H1 (cell line): ENCODE measurements around the gene TMEM97. TPM values are rescaled to one million over a fixed set of nuclear protein-coding genes. Genes with fewer than 3 reads are reported as not detected.

ENCODE experiments used
- CTCF ChIA-PET: fragments of 300-600 bp; sonication (Branson Sonifier 250); formaldehyde crosslinking; loops from one replicate; lab custom pipeline; 2021; ENCODE audit not compliant: partially characterized antibody; lab: Charles Lee
- POLR2A ChIA-PET: fragments of 300-600 bp; sonication (Branson Sonifier 250); formaldehyde crosslinking; loops from one replicate; lab custom pipeline; 2021; ENCODE audit warnings: inconsistent platforms; ENCODE audit not compliant: partially characterized antibody; lab: Charles Lee
- DNase-seq, 2 experiments: peaks; one replicate each; pipeline versions ENCODE4 v3.0.0 to v3.0.0-alpha.2; 2010 to 2022; ENCODE audit warnings: low spot score in 2 of 2, low read depth in 1 of 2, mixed read lengths in 1 of 2
- FAIRE-seq: peaks from 2 replicates; lab custom pipeline; 2011; peaks lifted over from hg19 to GRCh38; lab: Jason Lieb, UNC
- H2AFZ ChIP-seq: 2 replicates; pipeline ENCODE4 v1.8.1; 2012; ENCODE audit warnings: low read length, inconsistent platforms
- H2AK5ac ChIP-seq: 2 replicates; pipeline ENCODE4 v1.6.1; 2013; ENCODE audit warnings: low read depth, low read length
- H2BK120ac ChIP-seq: replicated peaks from 2 replicates; pipeline ENCODE3; 2013; ENCODE audit warnings: low read depth, low read length, inconsistent platforms
- H2BK12ac ChIP-seq: 2 replicates; pipeline ENCODE4 v1.6.1; 2013; ENCODE audit warnings: low read depth, low read length
- H2BK15ac ChIP-seq: 2 replicates; pipeline ENCODE4 v1.6.1; 2013; ENCODE audit warnings: low read length
- H2BK20ac ChIP-seq: 2 replicates; pipeline ENCODE4 v1.6.1; 2013; ENCODE audit warnings: low read length
- H2BK5ac ChIP-seq: 2 replicates; pipeline ENCODE4 v1.6.1; 2013; ENCODE audit warnings: low read depth, low read length
- H3K14ac ChIP-seq: 2 replicates; pipeline ENCODE4 v1.6.1; 2013; ENCODE audit warnings: inconsistent platforms; ENCODE audit not compliant: insufficient read length
- H3K18ac ChIP-seq: 2 replicates; pipeline ENCODE4 v1.6.1; 2013; ENCODE audit warnings: low read length; ENCODE audit errors: extremely low read depth
- H3K23ac ChIP-seq: 2 replicates; pipeline ENCODE4 v1.6.1; 2013; ENCODE audit warnings: inconsistent platforms; ENCODE audit not compliant: insufficient read length
- H3K23me2 ChIP-seq: 2 replicates; pipeline ENCODE4 v1.6.1; 2013; ENCODE audit warnings: low read depth, low read length
- H3K27ac ChIP-seq: 2 replicates; pipeline ENCODE4 v1.6.1; 2011; ENCODE audit warnings: low read depth, low read length, inconsistent platforms
- H3K27me3 ChIP-seq, 4 experiments: replicated peaks in 1 of 4; 1 replicate in 1 of 4; 2 replicates in 3 of 4; pipeline versions ENCODE4 v1.6.1 to v1.8.1; 2011 to 2013; ENCODE audit warnings: low read length in 3 of 4, mild to moderate bottlenecking in 3 of 4, inconsistent platforms in 2 of 4, mixed read lengths in 2 of 4, moderate library complexity in 1 of 4; ENCODE audit not compliant: control insufficient read depth in 3 of 4, insufficient read depth in 3 of 4; ENCODE audit errors: extremely low read depth in 1 of 4
- H3K36me3 ChIP-seq, 4 experiments: 2 replicates each; pipeline versions ENCODE4 v1.6.1 to v1.8.1; 2011 to 2013; ENCODE audit warnings: mild to moderate bottlenecking in 4 of 4, low read length in 3 of 4, moderate library complexity in 2 of 4, control low read depth in 1 of 4, inconsistent platforms in 1 of 4; ENCODE audit not compliant: insufficient read depth in 4 of 4, control insufficient read depth in 2 of 4
- H3K4ac ChIP-seq: replicated peaks from 2 replicates; pipeline ENCODE3; 2013; ENCODE audit warnings: low read length, low read depth, mixed read lengths, inconsistent platforms; ENCODE audit not compliant: insufficient read length
- H3K4me1 ChIP-seq, 4 experiments: replicated peaks in 1 of 4; 1 replicate in 1 of 4; 2 replicates in 3 of 4; pipeline versions ENCODE4 v1.6.1 to v1.8.1; 2011 to 2013; ENCODE audit warnings: low read length in 3 of 4, inconsistent platforms in 2 of 4, mixed read lengths in 1 of 4; ENCODE audit not compliant: insufficient read depth in 4 of 4, control insufficient read depth in 3 of 4
- H3K4me2 ChIP-seq, 2 experiments: 2 replicates each; pipeline versions ENCODE4 v1.6.1 to v1.8.1; 2011 to 2013; ENCODE audit warnings: low read depth in 2 of 2, low read length in 2 of 2, control low read depth in 1 of 2, inconsistent platforms in 1 of 2, mild to moderate bottlenecking in 1 of 2; ENCODE audit not compliant: insufficient read depth in 1 of 2
- H3K4me3 ChIP-seq, 4 experiments: fragments of 200-600, 300-600 bp in 1 of 4; sonication (generic), shearing (Covaris generic), sonication (Bioruptor Twin) in 1 of 4; 2 replicates each; pipeline versions ENCODE4 v1.5.1 to v1.8.1; 2011 to 2016; ENCODE audit warnings: low read length in 4 of 4, low read depth in 3 of 4, control low read depth in 2 of 4, inconsistent platforms in 2 of 4, mild to moderate bottlenecking in 2 of 4, mixed read lengths in 1 of 4, moderate library complexity in 1 of 4; ENCODE audit not compliant: insufficient read depth in 2 of 4; ENCODE audit errors: extremely low read depth in 1 of 4
- H3K56ac ChIP-seq: replicated peaks from 2 replicates; pipeline ENCODE3; 2013; ENCODE audit warnings: low read depth, mild to moderate bottlenecking, mixed read lengths, low read length, inconsistent platforms; ENCODE audit not compliant: insufficient read length
- H3K79me1 ChIP-seq: 2 replicates; pipeline ENCODE4 v1.6.1; 2013; ENCODE audit warnings: low read depth, low read length, control low read depth
- H3K79me2 ChIP-seq, 2 experiments: 2 replicates each; pipeline versions ENCODE4 v1.6.1 to v1.8.1; 2012 to 2013; ENCODE audit warnings: low read length in 2 of 2, mild to moderate bottlenecking in 2 of 2, inconsistent platforms in 1 of 2; ENCODE audit not compliant: insufficient read depth in 2 of 2, control insufficient read depth in 1 of 2
- H3K9ac ChIP-seq, 4 experiments: replicated peaks in 1 of 4; 1 replicate in 1 of 4; 2 replicates in 3 of 4; pipeline versions ENCODE4 v1.6.1 to v1.8.1; 2011 to 2013; ENCODE audit warnings: low read depth in 3 of 4, low read length in 3 of 4, control low read depth in 2 of 4, mild to moderate bottlenecking in 2 of 4, moderate library complexity in 2 of 4, inconsistent platforms in 1 of 4; ENCODE audit errors: extremely low read depth in 1 of 4
- H3K9me3 ChIP-seq, 2 experiments: 2 replicates each; pipeline versions ENCODE4 v1.6.1 to v1.8.1; 2012 to 2013; ENCODE audit warnings: mild to moderate bottlenecking in 2 of 2, moderate library complexity in 2 of 2, control low read depth in 1 of 2, inconsistent platforms in 1 of 2, low read depth in 1 of 2, low read length in 1 of 2, mixed read lengths in 1 of 2; ENCODE audit not compliant: insufficient read depth in 2 of 2
- H4K20me1 ChIP-seq, 2 experiments: replicated peaks in 1 of 2; 2 replicates each; pipeline versions ENCODE3 to v1.8.1; 2011 to 2013; ENCODE audit warnings: inconsistent platforms in 2 of 2, low read length in 2 of 2, mild to moderate bottlenecking in 1 of 2; ENCODE audit not compliant: insufficient read depth in 2 of 2, control insufficient read depth in 1 of 2
- H4K5ac ChIP-seq: 2 replicates; pipeline ENCODE4 v1.6.1; 2013; ENCODE audit warnings: low read length, low read depth, mixed read lengths, inconsistent platforms; ENCODE audit not compliant: insufficient read length
- H4K8ac ChIP-seq: 2 replicates; pipeline ENCODE4 v1.8.0; 2013; ENCODE audit warnings: mild to moderate bottlenecking, moderate library complexity, low read length, inconsistent platforms; ENCODE audit not compliant: insufficient read depth; ENCODE audit errors: extremely low read depth
- H4K91ac ChIP-seq: replicated peaks from 2 replicates; pipeline ENCODE3; 2013; ENCODE audit warnings: low read length, mixed read lengths, inconsistent platforms; ENCODE audit not compliant: insufficient read length
- ASH2L ChIP-seq: fragments of 200-600, 300-600 bp; sonication (generic); IDR thresholded peaks from one replicate; pipeline ENCODE4 v1.7.1; 2017; ENCODE audit warnings: low read length
- CEBPB ChIP-seq: IDR thresholded peaks from 2 replicates; pipeline ENCODE4 v1.6.1; 2012; ENCODE audit warnings: low read depth, low read length
- CHD2 ChIP-seq: IDR thresholded peaks from 2 replicates; pipeline ENCODE4 v1.6.1; 2012; ENCODE audit warnings: low read length, improper control_type of control experiment
- EZH2 ChIP-seq: fragments of 200-600 bp; sonication (generic); IDR thresholded peaks from 2 replicates; pipeline ENCODE4 v1.7.1; 2012; ENCODE audit warnings: low read depth, mild to moderate bottlenecking, moderate library complexity, low read length, inconsistent platforms; ENCODE audit not compliant: severe bottlenecking
- GTF2F1 ChIP-seq: IDR thresholded peaks from 2 replicates; pipeline ENCODE4 v1.6.1; 2012; ENCODE audit warnings: low read depth, low read length, improper control_type of control experiment, borderline replicate concordance
- KDM4A ChIP-seq: IDR thresholded peaks from one replicate; pipeline ENCODE4 v1.7.1; 2012; ENCODE audit warnings: low read depth, mild to moderate bottlenecking, moderate library complexity, low read length, inconsistent platforms; ENCODE audit not compliant: severe bottlenecking
- POLR2A ChIP-seq, 2 experiments: IDR thresholded peaks; 1 replicate in 1 of 2; 2 replicates in 1 of 2; pipeline ENCODE4 v1.6.1; 2011; ENCODE audit warnings: low read depth in 2 of 2, low read length in 2 of 2, mild to moderate bottlenecking in 2 of 2; ENCODE audit errors: control extremely low read depth in 1 of 2
- SAP30 ChIP-seq: fragments of 300-600 bp; sonication (generic); IDR thresholded peaks from 2 replicates; pipeline ENCODE4 v1.7.1; 2012; ENCODE audit warnings: low read length, moderate library complexity, mild to moderate bottlenecking, inconsistent platforms; ENCODE audit not compliant: insufficient read depth, insufficient replicate concordance
- TAF7 ChIP-seq: optimal IDR thresholded peaks from 2 replicates; pipeline ENCODE3; 2011; ENCODE audit warnings: low read depth, mild to moderate bottlenecking, inconsistent platforms, low read length, moderate library complexity, borderline replicate concordance
- USF2 ChIP-seq: IDR thresholded peaks from 2 replicates; pipeline ENCODE4 v1.6.1; 2011; ENCODE audit warnings: low read length, improper control_type of control experiment
- WGBS, 2 experiments: shearing (Covaris generic) in 1 of 2; methylation state at CpG; one replicate each; pipeline versions ENCODE4 v1.1.6 to v1.1.7; 2013 to 2015; ENCODE audit warnings: low lambda C conversion rate in 2 of 2, mixed read lengths in 2 of 2, inconsistent platforms in 1 of 2, low coverage in 1 of 2, missing lambda C conversion rate in 1 of 2; ENCODE audit not compliant: insufficient replicate concordance in 2 of 2, insufficient coverage in 1 of 2, insufficient read length in 1 of 2; ENCODE audit errors: extremely low coverage in 1 of 2, missing lambda C conversion rate in 1 of 2; 5-methylcytosine and 5-hydroxymethylcytosine counted together
- polyA plus RNA-seq, 7 experiments: library from polyadenylated mRNA; depleted of rRNA in 3 of 7; stranded (reverse) in 5 of 7; unstranded in 2 of 7; fragments of >200 nt in 5 of 7; fragments of 200-250 nt in 2 of 7; gene quantifications; 1 replicate in 5 of 7; 2 replicates in 1 of 7; 4 replicates in 1 of 7; pipeline versions ENCODE4 v1.2.1 to v1.2.3, GENCODE V29; 2011 to 2013; ENCODE audit warnings: missing spikeins in 2 of 7, mixed read lengths in 2 of 7
- total RNA-seq: library from RNA; stranded (reverse); fragmentation: NEBNext Ultra II Directional; extraction: Animal tissue kit (Norgen Biotek cat#: 25700); gene quantifications from 2 replicates; pipeline ENCODE4 v1.2.1, GENCODE V29; 2021

The TMEM97 gene
- total and polyA plus RNA-seq, 2 of the 8 experiments (the other 6 are each of a cell fraction or from before 2014, with no cell fraction given) = 126 to 130 TPM

- H2BK20ac ChIP-seq = no peak overlapping the region
- H3K4me2 ChIP-seq = no peak overlapping the region
- peaks cover 16 to 47% of the 10 kb centered on the region in 2 experiments for H3K79me2 ChIP-seq
- H4K91ac ChIP-seq = no peak overlapping the region
- no peak overlapping the region for H2BK12ac ChIP-seq
- no peak overlapping the region for H4K5ac ChIP-seq
- FAIRE-seq (no peak), DNase-seq (no peak)
- no peaks in the 10 kb centered on the region for H3K27me3 ChIP-seq
- no peaks in the 10 kb centered on the region for H3K9me3 ChIP-seq
- no peak overlapping the region for H3K23ac ChIP-seq
- H3K14ac ChIP-seq = no peak overlapping the region
- H3K23me2 ChIP-seq = no peaks in the 10 kb centered on the region
- no peak overlapping the region for H3K9ac ChIP-seq
- no peak overlapping the region for H2AFZ ChIP-seq
- ChIA-PET POLR2A (interaction anchor here (1.9 to 2.1 kb wide), 2 partner anchors 8 kb away, joined by 8 to 11 read pairs; partner anchors contain the start of genes IFT20, TMEM97 and TNFAIP1), CTCF (no interaction called here)
- peaks cover 10 to 18% of the 10 kb centered on the region in 2 experiments for H4K20me1 ChIP-seq
- H3K36me3 ChIP-seq = peaks cover 10 to 41% (median 32%) of the 10 kb centered on the region in 4 experiments
- no peak overlapping the region for H2BK120ac ChIP-seq
- WGBS, 2 experiments = 94% methylated on average over 9 of the region's 9 CpGs; no CpG with 5 or more reads in 1 of the 2 experiments
- H3K4me1 ChIP-seq = peaks cover 0 to 3% (median 0%) of the 10 kb centered on the region in 4 experiments; a peak in 2 of 7 replicates
- no peak overlapping the region for H3K18ac ChIP-seq
- H2BK5ac ChIP-seq = no peak overlapping the region
- no peak overlapping the region for H3K4ac ChIP-seq
- 0 out of 2 replicates have a peak, but pooled peaks cover 4% of the 10 kb centered on the region for H3K79me1 ChIP-seq
- H3K56ac ChIP-seq = no peak overlapping the region
- no peak overlapping the region for H4K8ac ChIP-seq
- H3K4me3 ChIP-seq = no peak overlapping the region
- no peak overlapping the region for H2BK15ac ChIP-seq
- no peak for TF ChIP-seq USF2
- no peak for TF ChIP-seq GTF2F1
- no peak for TF ChIP-seq KDM4A
- TF ChIP-seq SAP30 = no peak
- no peak for TF ChIP-seq TAF7
- no peak for TF ChIP-seq CHD2
- TF ChIP-seq POLR2A (IDR thresholded peaks at IDR 0.05; ENCODE audit: control extremely low read depth in 1 of 2, low read depth in 2 of 2, low read length in 2 of 2) = no peak
- TF ChIP-seq EZH2 = no peak
- TF ChIP-seq CEBPB = no peak
- TF ChIP-seq ASH2L = no peak
- TF ChIP-seq, all 59 proteins: peak for 0
- H2AK5ac ChIP-seq = no peak overlapping the region
- no peak overlapping the region for H3K27ac ChIP-seq
Measured at GRCh38 chr17:28327031-28327607, 8.1 kb downstream of the TMEM97 start.
